Panc1 (cell line): ENCODE data around the gene PRKCA. TPM values are rescaled to one million over a fixed set of nuclear protein-coding genes. Genes with fewer than 3 reads are reported as not detected.

Experiments used
- ATAC-seq: fragments of 200-7000 bp; cut with Tn5 transposase; 2 replicates; pipeline ENCODE4 v1.9.1; 2020; ENCODE audit warnings: mild to moderate bottlenecking, moderate library complexity
- BruUV-seq: library from RNA; stranded (reverse); fragments of 400-500 nt; replicated peaks from 2 replicates; lab custom pipeline; 2021; lab: Mats Ljungman, UMichigan
- CTCF ChIA-PET: fragments of 300-600 bp; sonication (Branson Sonifier 250); formaldehyde crosslinking; loops from one replicate; lab custom pipeline; 2022; ENCODE audit warnings: antibody characterized with exemption; lab: Charles Lee
- POLR2A ChIA-PET: fragments of 300-600 bp; sonication (Branson Sonifier 250); formaldehyde crosslinking; loops from one replicate; lab custom pipeline; 2022; ENCODE audit warnings: antibody characterized with exemption; lab: Charles Lee
- DNase-seq: peaks from one replicate; pipeline ENCODE4 v3.0.0-alpha.2; 2010; ENCODE audit warnings: low read depth, low spot score
- H3K27ac ChIP-seq: 2 replicates; pipeline ENCODE4 v1.5.1; 2011; ENCODE audit warnings: mild to moderate bottlenecking, low read length, inconsistent platforms
- H3K27me3 ChIP-seq: fragments of 200-500 bp; sonication (Bioruptor generic); 2 replicates; pipeline ENCODE4 v1.6.0; 2014; ENCODE audit warnings: low read length, inconsistent platforms; ENCODE audit not compliant: control insufficient read depth, insufficient read depth
- H3K36me3 ChIP-seq: fragments of 200-500 bp; sonication (Bioruptor generic); 2 replicates; pipeline ENCODE4 v1.5.1; 2014; ENCODE audit warnings: inconsistent platforms, mild to moderate bottlenecking, low read length, moderate library complexity; ENCODE audit not compliant: control insufficient read depth, insufficient read depth
- H3K4me1 ChIP-seq: 2 replicates; pipeline ENCODE4 v1.5.1; 2011; ENCODE audit warnings: inconsistent platforms, mild to moderate bottlenecking, low read length, moderate library complexity; ENCODE audit not compliant: control insufficient read depth, insufficient read depth
- H3K4me3 ChIP-seq, 2 experiments: 2 replicates each; pipeline ENCODE4 v1.5.1; 2011 to 2012; ENCODE audit warnings: low read depth in 2 of 2, low read length in 2 of 2, mild to moderate bottlenecking in 2 of 2, inconsistent platforms in 1 of 2, moderate library complexity in 1 of 2
- H3K9me3 ChIP-seq: fragments of 200-500 bp; sonication (Bioruptor generic); 2 replicates; pipeline ENCODE4 v1.5.1; 2014; ENCODE audit warnings: low read depth, mild to moderate bottlenecking, inconsistent platforms, low read length, moderate library complexity; ENCODE audit not compliant: control insufficient read depth, insufficient read depth
- CTCF ChIP-seq: fragments of 450-650 bp; IDR thresholded peaks from 2 replicates; pipeline ENCODE4 v1.5.1; 2017; ENCODE audit warnings: mild to moderate bottlenecking
- POLR2AphosphoS5 ChIP-seq: IDR thresholded peaks from 2 replicates; pipeline ENCODE4 v1.6.1; 2012; ENCODE audit warnings: mild to moderate bottlenecking, low read depth, low read length, moderate library complexity
- REST ChIP-seq, 2 experiments: IDR thresholded peaks; 2 replicates each; pipeline ENCODE4 v1.6.1; 2011 to 2012; ENCODE audit warnings: low read depth in 2 of 2, control low read depth in 1 of 2, low read length in 1 of 2, mild to moderate bottlenecking in 1 of 2, moderate library complexity in 1 of 2; ENCODE audit not compliant: insufficient read depth in 1 of 2
- SIN3A ChIP-seq: IDR thresholded peaks from 2 replicates; pipeline ENCODE4 v1.6.1; 2012; ENCODE audit warnings: low read depth, mild to moderate bottlenecking, low read length, moderate library complexity, borderline replicate concordance; ENCODE audit not compliant: insufficient read depth
- TCF7L2 ChIP-seq: IDR thresholded peaks from 2 replicates; pipeline ENCODE4 v1.6.1; 2011; ENCODE audit warnings: mild to moderate bottlenecking, low read depth, low read length, inconsistent platforms
- in situ Hi-C: cut with HindIII; loops from 2 replicates; pipeline ENCODE4 v1.10.0; 2016; ENCODE audit warnings: low sequenced_read_pairs, low pct_unique_long_range_greater_than_20kb
- intact Hi-C: fragments of 100-400 bp; cut with micrococcal nuclease; formaldehyde crosslinking; loops from one replicate; pipeline ENCODE4 v1.10.0; 2022; ENCODE audit not compliant: unreplicated experiment
- total RNA-seq: library from RNA; stranded (reverse); gene quantifications from one replicate; pipeline ENCODE4 v1.2.1, GENCODE V29; 2021; ENCODE audit not compliant: unreplicated experiment

Gene PRKCA
- total RNA-seq, 1 experiment from 2014 or later = 53.0 TPM

- Histone ChIP-seq H3K9me3 (no peaks in the 10 kb centered on the region), H3K36me3 (no peaks in the 10 kb centered on the region), H3K27me3 (no peaks in the 10 kb centered on the region), H3K27ac (peak overlapping the region; percentile 56), H3K4me3 (no peak overlapping the region), H3K4me1 (peaks cover 53% of the 10 kb centered on the region)
- no TSS peak for BruUV-seq
- CTCF ChIA-PET = no interaction called here
- in situ Hi-C loops = no loop called here
- ATAC-seq = no peak
- DNase-seq = no peak
- intact Hi-C loops = loop anchor here (10.0 kb wide), 1 partner anchor 103 kb away; no protein-coding TSS in a partner anchor
- no peak for TF ChIP-seq REST (IDR thresholded peaks at IDR 0.05; ENCODE audit: insufficient read depth in 1 of 2, low read depth in 2 of 2, low read length in 1 of 2)
- no peak for TF ChIP-seq POLR2AphosphoS5
- POLR2A ChIA-PET = interaction anchor here (0.6 kb wide), 1 partner anchor 13 kb away, joined by 6 read pairs; no protein-coding TSS in a partner anchor
Observed at GRCh38 chr17:66462010-66462409, 159.6 kb downstream of the PRKCA start.

GRCh38 chr17:66464921-66465320 lies 162.5 kb downstream of the PRKCA start:
- no peak for ATAC-seq
- TF ChIP-seq CTCF (no peak), POLR2AphosphoS5 (no peak), SIN3A (no peak), TCF7L2 (no peak)
- Histone ChIP-seq H3K4me3 (no peak overlapping the region), H3K36me3 (no peaks in the 10 kb centered on the region), H3K9me3 (no peaks in the 10 kb centered on the region), H3K27ac (peak overlapping the region; percentile 92), H3K4me1 (peaks cover 74% of the 10 kb centered on the region), H3K27me3 (no peaks in the 10 kb centered on the region)
- in situ Hi-C loops = no loop called here
- DNase-seq = no peak
- intact Hi-C loops = loop anchor here (10.0 kb wide), 1 partner anchor 100 kb away; no protein-coding TSS in a partner anchor
- no TSS peak for BruUV-seq
- ChIA-PET POLR2A (no interaction called here), CTCF (no interaction called here)

DNA sequence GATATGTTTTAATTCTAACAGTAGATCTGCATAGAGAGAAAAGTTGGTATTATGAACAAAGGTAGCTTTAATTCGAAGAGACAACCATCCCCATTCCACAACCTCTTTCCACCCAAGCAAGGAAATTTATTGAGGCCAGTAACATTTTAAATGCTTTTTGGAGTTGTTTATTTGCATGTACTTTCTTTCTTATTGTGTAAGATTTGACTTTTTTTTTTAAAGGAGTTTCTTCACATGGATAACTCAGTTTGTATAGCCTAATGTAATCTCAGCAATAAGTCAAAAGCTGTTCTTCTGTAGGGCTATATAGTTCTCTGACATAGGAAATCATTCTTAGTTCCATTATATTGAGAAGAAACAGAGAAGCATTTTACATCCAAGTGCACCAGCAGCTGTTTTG lies 163.3 kb downstream of the PRKCA start:
- POLR2A ChIA-PET = no interaction called here
- intact Hi-C loops = loop anchor here (10.0 kb wide), 1 partner anchor 99 kb away; no protein-coding TSS in a partner anchor
- Histone ChIP-seq H3K4me1 (peaks cover 72% of the 10 kb centered on the region), H3K9me3 (no peaks in the 10 kb centered on the region), H3K27me3 (no peaks in the 10 kb centered on the region), H3K27ac (peak overlapping the region; percentile 92), H3K36me3 (no peaks in the 10 kb centered on the region), H3K4me3 (no peak overlapping the region)
- CTCF ChIA-PET = no interaction called here
- ATAC-seq = no peak
- TF ChIP-seq POLR2AphosphoS5 (no peak), CTCF (no peak), TCF7L2 (no peak), REST (IDR thresholded peaks at IDR 0.05; ENCODE audit: insufficient read depth in 1 of 2, low read depth in 2 of 2, low read length in 1 of 2) (no peak), SIN3A (no peak)
- in situ Hi-C loops = no loop called here
- no peak for DNase-seq
- BruUV-seq = no TSS peak
